A673 (cell line): ENCODE data around the gene ACO1. TPM values are rescaled to one million over a fixed set of nuclear protein-coding genes. Genes with fewer than 3 reads are reported as not detected.

Source experiments
- BruUV-seq: library from RNA; stranded (reverse); fragments of 400-500 nt; replicated peaks from 2 replicates; lab custom pipeline; 2021; lab: Mats Ljungman, UMichigan
- CTCF ChIA-PET: fragments of 300-600 bp; sonication (Branson Sonifier 250); formaldehyde crosslinking; loops from one replicate; lab custom pipeline; 2022; ENCODE audit warnings: antibody characterized with exemption; lab: Charles Lee
- POLR2A ChIA-PET: fragments of 300-600 bp; sonication (Branson Sonifier 250); formaldehyde crosslinking; loops from one replicate; lab custom pipeline; 2022; ENCODE audit warnings: antibody characterized with exemption; ENCODE audit not compliant: low non-redundant PET; lab: Charles Lee
- DNase-seq: peaks from one replicate; pipeline ENCODE4 v3.0.0-alpha.2; 2015; ENCODE audit warnings: low spot score
- H3K27ac ChIP-seq: fragments of 200-600 bp; sonication (generic); 2 replicates; pipeline ENCODE4 v1.5.1; 2016; ENCODE audit warnings: mixed run types, low read depth, mild to moderate bottlenecking, mixed read lengths, antibody characterized with exemption, low read length; ENCODE audit not compliant: poor library complexity, severe bottlenecking
- H3K27me3 ChIP-seq: fragments of 200-600 bp; sonication (generic); replicated peaks from 2 replicates; pipeline ENCODE4 v1.6.1; 2017; ENCODE audit warnings: mixed run types, low read depth, mild to moderate bottlenecking, mixed read lengths, antibody characterized with exemption, low read length; ENCODE audit not compliant: insufficient read depth, poor library complexity
- H3K36me3 ChIP-seq: fragments of 200-600 bp; sonication (generic); 2 replicates; pipeline ENCODE4 v1.6.1; 2016; ENCODE audit warnings: mixed run types, mild to moderate bottlenecking, mixed read lengths, antibody characterized with exemption, low read length; ENCODE audit not compliant: insufficient read depth, poor library complexity, severe bottlenecking
- H3K4me1 ChIP-seq: fragments of 200-600 bp; sonication (generic); 2 replicates; pipeline ENCODE4 v1.6.1; 2017; ENCODE audit warnings: mixed run types, mild to moderate bottlenecking, mixed read lengths, antibody characterized with exemption, low read length; ENCODE audit not compliant: insufficient read depth, poor library complexity, severe bottlenecking
- H3K4me3 ChIP-seq: fragments of 200-600 bp; sonication (generic); 2 replicates; pipeline ENCODE4 v1.5.1; 2016; ENCODE audit warnings: low read depth, mixed run types, mild to moderate bottlenecking, mixed read lengths, low read length; ENCODE audit not compliant: poor library complexity, severe bottlenecking
- H3K9me3 ChIP-seq: fragments of 200-600 bp; sonication (generic); 2 replicates; pipeline ENCODE4 v1.6.1; 2016; ENCODE audit warnings: mixed run types, low read depth, mild to moderate bottlenecking, mixed read lengths, antibody characterized with exemption, low read length; ENCODE audit not compliant: poor library complexity, severe bottlenecking
- EZH2 ChIP-seq: fragments of 200-600 bp; sonication (generic); IDR thresholded peaks from 2 replicates; pipeline ENCODE4 v1.6.1; 2017; ENCODE audit warnings: borderline replicate concordance, low read depth, mild to moderate bottlenecking, mixed read lengths, antibody characterized with exemption, low read length; ENCODE audit not compliant: poor library complexity, severe bottlenecking
- intact Hi-C: fragments of 100-400 bp; cut with micrococcal nuclease; formaldehyde crosslinking; loops from one replicate; pipeline ENCODE4 v1.10.0; 2022; ENCODE audit not compliant: unreplicated experiment
- total RNA-seq: library from RNA; stranded (reverse); gene quantifications from 2 replicates; pipeline ENCODE4 v1.2.3, GENCODE V29; 2021
- TF ChIP-seq, protein P1 (sequence below): fragments of 300-800, 200-600 bp; sonication (generic); conservative IDR thresholded peaks from 2 replicates; pipeline ENCODE4 v1.5.1; 2017; ENCODE audit warnings: low read depth, mild to moderate bottlenecking, antibody characterized with exemption, low read length, moderate library complexity, mixed read lengths

ACO1 gene
- total RNA-seq, 1 experiment from 2014 or later, result 40.0 TPM

- Histone ChIP-seq H3K27me3 (no peaks in the 10 kb centered on the region), H3K9me3 (no peaks in the 10 kb centered on the region), H3K27ac (no peak overlapping the region), H3K36me3 (no peaks in the 10 kb centered on the region), H3K4me3 (no peak overlapping the region), H3K4me1 (no peaks in the 10 kb centered on the region)
- DNase-seq, result no peak
- TF ChIP-seq EZH2, result no peak
- TF ChIP-seq, protein P1, sequence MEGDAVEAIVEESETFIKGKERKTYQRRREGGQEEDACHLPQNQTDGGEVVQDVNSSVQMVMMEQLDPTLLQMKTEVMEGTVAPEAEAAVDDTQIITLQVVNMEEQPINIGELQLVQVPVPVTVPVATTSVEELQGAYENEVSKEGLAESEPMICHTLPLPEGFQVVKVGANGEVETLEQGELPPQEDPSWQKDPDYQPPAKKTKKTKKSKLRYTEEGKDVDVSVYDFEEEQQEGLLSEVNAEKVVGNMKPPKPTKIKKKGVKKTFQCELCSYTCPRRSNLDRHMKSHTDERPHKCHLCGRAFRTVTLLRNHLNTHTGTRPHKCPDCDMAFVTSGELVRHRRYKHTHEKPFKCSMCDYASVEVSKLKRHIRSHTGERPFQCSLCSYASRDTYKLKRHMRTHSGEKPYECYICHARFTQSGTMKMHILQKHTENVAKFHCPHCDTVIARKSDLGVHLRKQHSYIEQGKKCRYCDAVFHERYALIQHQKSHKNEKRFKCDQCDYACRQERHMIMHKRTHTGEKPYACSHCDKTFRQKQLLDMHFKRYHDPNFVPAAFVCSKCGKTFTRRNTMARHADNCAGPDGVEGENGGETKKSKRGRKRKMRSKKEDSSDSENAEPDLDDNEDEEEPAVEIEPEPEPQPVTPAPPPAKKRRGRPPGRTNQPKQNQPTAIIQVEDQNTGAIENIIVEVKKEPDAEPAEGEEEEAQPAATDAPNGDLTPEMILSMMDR, result no peak
- intact Hi-C loops, result no loop called here
- no TSS peak for BruUV-seq
- ChIA-PET CTCF (no interaction called here), POLR2A (no interaction called here)
Observed at GRCh38 chr9:32497921-32498320, 113.5 kb downstream of the ACO1 start.

GRCh38 chr9:32500768-32501167 is 116.3 kb downstream of the ACO1 start:
- Histone ChIP-seq H3K27me3 (no peaks in the 10 kb centered on the region), H3K27ac (no peak overlapping the region), H3K9me3 (no peaks in the 10 kb centered on the region), H3K4me3 (no peak overlapping the region), H3K36me3 (no peaks in the 10 kb centered on the region), H3K4me1 (no peaks in the 10 kb centered on the region)
- CTCF ChIA-PET, result no interaction called here
- TF ChIP-seq, protein P1, result no peak
- POLR2A ChIA-PET, result no interaction called here
- DNase-seq, result no peak
- intact Hi-C loops, result loop anchor here (10.0 kb wide), 1 partner anchor 64 kb away; no protein-coding TSS in a partner anchor
- no TSS peak for BruUV-seq

DNA sequence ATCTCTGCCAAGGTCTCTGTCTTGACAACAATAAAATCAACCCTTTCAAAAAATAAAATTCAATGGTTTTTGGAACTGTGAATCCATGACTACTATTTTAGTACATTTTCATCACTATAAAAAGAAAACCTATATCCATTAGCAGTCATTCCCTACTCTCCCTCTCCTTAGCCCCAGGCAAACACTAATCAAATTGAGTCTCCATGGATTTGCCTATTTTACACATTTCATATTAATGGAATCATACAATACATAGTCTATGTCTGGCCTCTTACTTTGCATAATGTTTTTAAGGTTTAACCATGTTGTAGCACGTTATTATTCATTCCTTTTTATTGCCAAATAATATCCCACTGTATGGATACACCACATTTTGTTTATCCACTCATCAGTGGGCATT is 117.4 kb downstream of the ACO1 start:
- no peaks in the 10 kb centered on the region for H3K36me3 ChIP-seq
- no peak for DNase-seq
- H3K9me3 ChIP-seq, result no peaks in the 10 kb centered on the region
- no peak overlapping the region for H3K4me3 ChIP-seq
- no peaks in the 10 kb centered on the region for H3K27me3 ChIP-seq
- ChIA-PET CTCF (no interaction called here), POLR2A (no interaction called here)
- no TSS peak for BruUV-seq
- H3K4me1 ChIP-seq, result no peaks in the 10 kb centered on the region
- no peak overlapping the region for H3K27ac ChIP-seq
- TF ChIP-seq, protein P1, result no peak
- no peak for TF ChIP-seq EZH2
- intact Hi-C loops, result loop anchor here (10.0 kb wide), 1 partner anchor 63 kb away; no protein-coding TSS in a partner anchor
